Stimulated activated naive CD8-positive, alpha-beta T cell treated with anti-CD3 and anti-CD28 coated beads, Interleukin-15, Interleukin-2, amounts not matched to agents 100 ng/mL and 50 ng/mL, for 24 hours (primary cell): ENCODE results near the gene HSD17B13.

Experiments used
- H3K27ac Mint-ChIP-seq: one replicate; pipeline ENCODE4 v1.8.0; 2021; ENCODE audit warnings: mild to moderate bottlenecking, mixed read lengths
- H3K27me3 Mint-ChIP-seq: one replicate; pipeline ENCODE4 v1.8.0; 2021; ENCODE audit warnings: mixed read lengths
- H3K36me3 Mint-ChIP-seq: one replicate; pipeline ENCODE4 v1.8.0; 2021; ENCODE audit warnings: low read depth, mixed read lengths
- H3K4me1 Mint-ChIP-seq: one replicate; pipeline ENCODE4 v1.8.0; 2021; ENCODE audit warnings: low read depth, mixed read lengths
- H3K4me3 Mint-ChIP-seq: one replicate; pipeline ENCODE4 v1.8.0; 2021; ENCODE audit warnings: mild to moderate bottlenecking, mixed read lengths
- H3K9me3 Mint-ChIP-seq: one replicate; pipeline ENCODE4 v1.8.0; 2021; ENCODE audit warnings: mixed read lengths

The HSD17B13 gene

GRCh38 chr4:87262886-87263285 is 59.8 kb downstream of the HSD17B13 start:
- Mint-ChIP-seq H3K9me3 (no peaks in the 10 kb centered on the region), H3K4me3 (no peak overlapping the region), H3K4me1 (peaks cover 5% of the 10 kb centered on the region), H3K27me3 (peaks cover 14% of the 10 kb centered on the region), H3K27ac (no peak overlapping the region), H3K36me3 (no peaks in the 10 kb centered on the region)

GRCh38 chr4:87260477-87260876 is 62.2 kb downstream of the HSD17B13 start:
- peaks cover 10% of the 10 kb centered on the region for H3K27me3 Mint-ChIP-seq

GRCh38 chr4:87258677-87259076 is 64.0 kb downstream of the HSD17B13 start:
- H3K4me1 Mint-ChIP-seq = peaks cover 5% of the 10 kb centered on the region

More at GRCh38 chr4:87260477-87260876, 62.2 kb downstream of the HSD17B13 start:
- H3K4me1 Mint-ChIP-seq = peaks cover 5% of the 10 kb centered on the region
- no peak overlapping the region for H3K27ac Mint-ChIP-seq
- H3K9me3 Mint-ChIP-seq = peaks cover 5% of the 10 kb centered on the region
- H3K36me3 Mint-ChIP-seq = no peaks in the 10 kb centered on the region
- H3K4me3 Mint-ChIP-seq = no peak overlapping the region

GRCh38 chr4:87257523-87257922 is 65.2 kb downstream of the HSD17B13 start:
- peaks cover 5% of the 10 kb centered on the region for H3K4me1 Mint-ChIP-seq
- H3K27me3 Mint-ChIP-seq = peaks cover 3% of the 10 kb centered on the region
- peaks cover 6% of the 10 kb centered on the region for H3K9me3 Mint-ChIP-seq
- H3K4me3 Mint-ChIP-seq = no peak overlapping the region
- no peak overlapping the region for H3K27ac Mint-ChIP-seq
- H3K36me3 Mint-ChIP-seq = no peaks in the 10 kb centered on the region

More at GRCh38 chr4:87258677-87259076, 64.0 kb downstream of the HSD17B13 start:
- no peak overlapping the region for H3K27ac Mint-ChIP-seq
- H3K36me3 Mint-ChIP-seq = no peaks in the 10 kb centered on the region
- H3K27me3 Mint-ChIP-seq = peaks cover 3% of the 10 kb centered on the region
- peaks cover 6% of the 10 kb centered on the region for H3K9me3 Mint-ChIP-seq
- H3K4me3 Mint-ChIP-seq = no peak overlapping the region

- peaks cover 3% of the 10 kb centered on the region for H3K27me3 Mint-ChIP-seq
- no peak overlapping the region for H3K4me3 Mint-ChIP-seq
- no peaks in the 10 kb centered on the region for H3K36me3 Mint-ChIP-seq
- peaks cover 5% of the 10 kb centered on the region for H3K4me1 Mint-ChIP-seq
- H3K27ac Mint-ChIP-seq = no peak overlapping the region
- H3K9me3 Mint-ChIP-seq = peaks cover 6% of the 10 kb centered on the region
Observed at GRCh38 chr4:87255755-87256154, 66.9 kb downstream of the HSD17B13 start.
